ENCODE results near the gene ASAP3. TPM values are rescaled to one million over a fixed set of nuclear protein-coding genes. Genes with fewer than 3 reads are reported as not detected.

The ASAP3 gene
- 10 to 100 TPM; 20.9 to 25.9 TPM for total RNA-seq
- 10 to 100 TPM in 1 of 2 donors, 1 to 10 TPM in 1; 8.3 to 12.5 TPM for polyA plus RNA-seq

DNA sequence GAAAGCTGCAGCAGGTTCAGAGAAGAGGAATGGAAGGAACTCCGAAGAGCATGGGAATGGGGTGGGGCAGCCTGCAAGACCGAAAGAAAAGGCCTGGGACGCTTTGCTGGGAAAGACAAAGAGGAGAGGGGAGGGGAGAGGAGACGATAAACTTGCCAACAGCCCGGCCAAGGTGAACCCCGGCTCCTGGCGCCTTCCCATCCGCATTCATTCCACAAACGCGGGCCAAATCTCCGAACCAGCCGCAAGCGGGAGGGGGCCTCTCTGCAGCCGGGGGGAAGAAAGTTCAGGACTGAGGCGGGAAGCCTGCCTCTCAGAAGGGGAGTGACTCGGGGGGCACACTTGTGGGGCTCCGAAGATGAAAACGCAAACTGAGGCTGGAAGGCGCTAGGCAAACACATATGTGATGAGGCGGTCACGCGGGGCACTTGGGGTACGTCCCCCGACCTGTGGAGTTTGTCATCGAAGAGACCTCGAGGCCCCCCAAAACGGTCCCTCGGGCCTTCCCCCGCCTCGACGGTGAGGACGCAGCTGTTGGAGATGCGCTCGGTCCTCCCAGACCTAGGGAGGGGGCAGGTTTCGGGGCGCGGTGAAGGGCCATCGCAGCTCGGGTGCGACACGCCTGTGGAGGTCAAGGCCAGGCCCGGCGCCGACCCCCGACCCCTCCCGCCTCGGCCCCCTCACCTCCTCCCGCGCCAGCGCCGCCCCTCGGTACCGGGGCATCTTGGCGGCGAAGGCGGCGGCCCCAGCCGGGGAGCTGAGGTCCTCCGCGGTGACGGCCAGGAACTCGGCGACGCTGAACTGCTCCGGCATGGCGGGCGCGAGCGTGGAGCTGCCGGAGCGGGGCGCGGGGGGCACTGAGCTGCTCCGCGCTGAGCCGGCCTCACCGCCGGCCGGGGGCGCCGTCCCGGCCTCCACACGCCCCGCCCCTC is at the start of gene ASAP3:
Gene ASAP3, minus strand, starts transcription at position 859 of the 932 bp plus-strand sequence. Its CDS starts 46 bp downstream, at position 813.
- Histone ChIP-seq H3K9ac (ENCODE audit: low read depth in 1 of 2, low read length in 2 of 2) (peak within 1 kb of the TSS in 1 of 2 donors; percentile 26), H3K27ac (ENCODE audit: low read depth in 1 of 2, low read length in 2 of 2) (peak within 1 kb of the TSS; percentile 54 to 59), H3K36me3 (ENCODE audit: control insufficient read depth in 4 of 4, insufficient read depth in 3 of 4, low read depth in 1 of 4, low read length in 3 of 4) (no peaks in the 10 kb centered on the region), H3K9me3 (ENCODE audit: control insufficient read depth in 4 of 4, low read length in 3 of 4) (no peaks in the 10 kb centered on the region), H3K4me3 (ENCODE audit: low read depth in 1 of 3, low read length in 3 of 3) (peak within 1 kb of the TSS; percentile 59 to 85 (median 70)), H3K27me3 (ENCODE audit: control insufficient read depth in 4 of 4, insufficient read depth in 4 of 4, low read length in 3 of 4) (no peaks in the 10 kb centered on the region), H3K4me1 (ENCODE audit: control insufficient read depth in 4 of 4, insufficient read depth in 4 of 4, low read length in 3 of 4) (peaks cover 4 to 46% (median 29%) of the 10 kb centered on the region in 4 donors)
- DNase-seq (ENCODE audit: low spot score) = no peak
- TF ChIP-seq TAF1 (conservative IDR thresholded peaks at IDR 0.05) (no peak), FOXA2 (IDR thresholded peaks at IDR 0.05) (no peak), RAD21 (IDR thresholded peaks at IDR 0.05) (peak in 1 of 2 donors; percentile 17), YY1 (IDR thresholded peaks at IDR 0.05) (peak; percentile 40), RXRA (IDR thresholded peaks at IDR 0.05) (peak in 1 of 2 donors; percentile 28), JUND (IDR thresholded peaks at IDR 0.05) (no peak), FOXA1 (IDR thresholded peaks at IDR 0.05) (no peak)
- TF ChIP-seq, protein P1, sequence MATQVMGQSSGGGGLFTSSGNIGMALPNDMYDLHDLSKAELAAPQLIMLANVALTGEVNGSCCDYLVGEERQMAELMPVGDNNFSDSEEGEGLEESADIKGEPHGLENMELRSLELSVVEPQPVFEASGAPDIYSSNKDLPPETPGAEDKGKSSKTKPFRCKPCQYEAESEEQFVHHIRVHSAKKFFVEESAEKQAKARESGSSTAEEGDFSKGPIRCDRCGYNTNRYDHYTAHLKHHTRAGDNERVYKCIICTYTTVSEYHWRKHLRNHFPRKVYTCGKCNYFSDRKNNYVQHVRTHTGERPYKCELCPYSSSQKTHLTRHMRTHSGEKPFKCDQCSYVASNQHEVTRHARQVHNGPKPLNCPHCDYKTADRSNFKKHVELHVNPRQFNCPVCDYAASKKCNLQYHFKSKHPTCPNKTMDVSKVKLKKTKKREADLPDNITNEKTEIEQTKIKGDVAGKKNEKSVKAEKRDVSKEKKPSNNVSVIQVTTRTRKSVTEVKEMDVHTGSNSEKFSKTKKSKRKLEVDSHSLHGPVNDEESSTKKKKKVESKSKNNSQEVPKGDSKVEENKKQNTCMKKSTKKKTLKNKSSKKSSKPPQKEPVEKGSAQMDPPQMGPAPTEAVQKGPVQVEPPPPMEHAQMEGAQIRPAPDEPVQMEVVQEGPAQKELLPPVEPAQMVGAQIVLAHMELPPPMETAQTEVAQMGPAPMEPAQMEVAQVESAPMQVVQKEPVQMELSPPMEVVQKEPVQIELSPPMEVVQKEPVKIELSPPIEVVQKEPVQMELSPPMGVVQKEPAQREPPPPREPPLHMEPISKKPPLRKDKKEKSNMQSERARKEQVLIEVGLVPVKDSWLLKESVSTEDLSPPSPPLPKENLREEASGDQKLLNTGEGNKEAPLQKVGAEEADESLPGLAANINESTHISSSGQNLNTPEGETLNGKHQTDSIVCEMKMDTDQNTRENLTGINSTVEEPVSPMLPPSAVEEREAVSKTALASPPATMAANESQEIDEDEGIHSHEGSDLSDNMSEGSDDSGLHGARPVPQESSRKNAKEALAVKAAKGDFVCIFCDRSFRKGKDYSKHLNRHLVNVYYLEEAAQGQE (IDR thresholded peaks at IDR 0.05) = peak; percentile 45
- TF ChIP-seq, protein P2, sequence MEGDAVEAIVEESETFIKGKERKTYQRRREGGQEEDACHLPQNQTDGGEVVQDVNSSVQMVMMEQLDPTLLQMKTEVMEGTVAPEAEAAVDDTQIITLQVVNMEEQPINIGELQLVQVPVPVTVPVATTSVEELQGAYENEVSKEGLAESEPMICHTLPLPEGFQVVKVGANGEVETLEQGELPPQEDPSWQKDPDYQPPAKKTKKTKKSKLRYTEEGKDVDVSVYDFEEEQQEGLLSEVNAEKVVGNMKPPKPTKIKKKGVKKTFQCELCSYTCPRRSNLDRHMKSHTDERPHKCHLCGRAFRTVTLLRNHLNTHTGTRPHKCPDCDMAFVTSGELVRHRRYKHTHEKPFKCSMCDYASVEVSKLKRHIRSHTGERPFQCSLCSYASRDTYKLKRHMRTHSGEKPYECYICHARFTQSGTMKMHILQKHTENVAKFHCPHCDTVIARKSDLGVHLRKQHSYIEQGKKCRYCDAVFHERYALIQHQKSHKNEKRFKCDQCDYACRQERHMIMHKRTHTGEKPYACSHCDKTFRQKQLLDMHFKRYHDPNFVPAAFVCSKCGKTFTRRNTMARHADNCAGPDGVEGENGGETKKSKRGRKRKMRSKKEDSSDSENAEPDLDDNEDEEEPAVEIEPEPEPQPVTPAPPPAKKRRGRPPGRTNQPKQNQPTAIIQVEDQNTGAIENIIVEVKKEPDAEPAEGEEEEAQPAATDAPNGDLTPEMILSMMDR (IDR thresholded peaks at IDR 0.05; ENCODE audit: low read depth, low read length, missing input control) = no peak
- WGBS = 1% methylated on average over 84 of the region's 84 CpGs

DNA sequence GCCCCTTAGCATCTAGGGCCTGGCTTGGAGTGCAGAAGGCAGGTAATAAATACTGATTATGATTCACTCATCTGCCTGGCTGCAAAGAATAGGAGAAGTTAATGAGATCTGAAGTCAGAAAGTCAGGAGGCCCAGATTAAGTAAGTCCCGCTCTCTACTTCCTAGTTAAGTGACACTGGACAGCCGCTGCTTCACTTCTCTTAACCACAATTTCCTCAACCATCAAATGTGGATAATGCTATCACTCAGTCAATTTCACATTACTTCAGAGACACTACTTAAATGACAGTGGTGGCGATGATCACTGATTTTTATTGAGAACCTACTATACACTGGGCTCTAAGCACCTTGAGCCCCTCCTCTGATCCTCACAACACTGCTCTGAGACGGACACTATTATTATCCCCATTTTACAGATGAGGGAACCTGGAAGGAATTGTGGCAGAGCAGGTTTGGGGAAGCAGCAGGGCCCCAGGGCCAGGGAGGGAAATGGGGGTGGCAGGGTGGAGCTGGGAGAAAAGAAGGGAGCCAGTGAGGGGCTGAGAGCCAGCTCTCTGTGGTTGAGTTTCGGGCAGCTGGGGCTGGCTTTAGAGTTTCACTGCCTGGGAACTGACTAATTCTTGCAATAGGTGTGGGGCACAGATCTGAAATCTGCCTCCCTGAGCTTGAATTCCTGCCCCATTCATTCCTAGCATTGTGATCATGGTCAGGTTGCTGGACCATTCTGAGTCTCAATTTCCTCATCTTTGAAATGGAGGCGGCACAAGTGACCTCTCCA is 49.5 kb upstream of the ASAP3 start:
- TF ChIP-seq, protein P1 (IDR thresholded peaks at IDR 0.05) = no peak
- TF ChIP-seq FOXA1 (IDR thresholded peaks at IDR 0.05) (no peak), JUND (IDR thresholded peaks at IDR 0.05) (no peak), YY1 (IDR thresholded peaks at IDR 0.05) (no peak), HNF4A (conservative IDR thresholded peaks at IDR 0.05) (no peak), GABPA (IDR thresholded peaks at IDR 0.05 in 1 of 2, conservative IDR thresholded peaks at IDR 0.05 in 1 of 2) (no peak), HNF4G (IDR thresholded peaks at IDR 0.05) (no peak), NR2F2 (IDR thresholded peaks at IDR 0.05) (no peak), TAF1 (conservative IDR thresholded peaks at IDR 0.05) (no peak), EGR1 (IDR thresholded peaks at IDR 0.05; ENCODE audit: low read depth in 2 of 2) (no peak), FOXA2 (IDR thresholded peaks at IDR 0.05) (no peak), SP1 (IDR thresholded peaks at IDR 0.05) (no peak)
- TF ChIP-seq, protein P2 (IDR thresholded peaks at IDR 0.05; ENCODE audit: low read depth, low read length, missing input control) = no peak
- TF ChIP-seq, protein P3, sequence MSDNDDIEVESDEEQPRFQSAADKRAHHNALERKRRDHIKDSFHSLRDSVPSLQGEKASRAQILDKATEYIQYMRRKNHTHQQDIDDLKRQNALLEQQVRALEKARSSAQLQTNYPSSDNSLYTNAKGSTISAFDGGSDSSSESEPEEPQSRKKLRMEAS (IDR thresholded peaks at IDR 0.05) = no peak
- H3K36me3 ChIP-seq (ENCODE audit: control insufficient read depth in 4 of 4, insufficient read depth in 3 of 4, low read depth in 1 of 4, low read length in 3 of 4) = no peaks in the 10 kb centered on the region
- WGBS = 78% methylated on average over 6 of the region's 6 CpGs
- peaks cover 12 to 18% (median 14%) of the 10 kb centered on the region in 4 donors for H3K4me1 ChIP-seq (ENCODE audit: control insufficient read depth in 4 of 4, insufficient read depth in 4 of 4, low read length in 3 of 4)
- H3K4me3 ChIP-seq (ENCODE audit: low read depth in 1 of 3, low read length in 3 of 3) = no peak overlapping the region
- H3K27me3 ChIP-seq (ENCODE audit: control insufficient read depth in 4 of 4, insufficient read depth in 4 of 4, low read length in 3 of 4) = no peaks in the 10 kb centered on the region
- no peak overlapping the region for H3K9ac ChIP-seq (ENCODE audit: low read depth in 1 of 2, low read length in 2 of 2)
- no peak for DNase-seq (ENCODE audit: low spot score)
- no peak overlapping the region for H3K27ac ChIP-seq (ENCODE audit: low read depth in 1 of 2, low read length in 2 of 2)
- no peaks in the 10 kb centered on the region for H3K9me3 ChIP-seq (ENCODE audit: control insufficient read depth in 4 of 4, low read length in 3 of 4)
